ENCODE data around the gene BTBD19. TPM values are rescaled to one million over a fixed set of nuclear protein-coding genes. Genes with fewer than 3 reads are reported as not detected.

The BTBD19 gene
- total and polyA plus RNA-seq, 9 of the 15 experiments (the other 6 are each of a cell fraction or from before 2014, with no cell fraction given) = 0.22 to 2.0 (median 0.95) TPM

DNA sequence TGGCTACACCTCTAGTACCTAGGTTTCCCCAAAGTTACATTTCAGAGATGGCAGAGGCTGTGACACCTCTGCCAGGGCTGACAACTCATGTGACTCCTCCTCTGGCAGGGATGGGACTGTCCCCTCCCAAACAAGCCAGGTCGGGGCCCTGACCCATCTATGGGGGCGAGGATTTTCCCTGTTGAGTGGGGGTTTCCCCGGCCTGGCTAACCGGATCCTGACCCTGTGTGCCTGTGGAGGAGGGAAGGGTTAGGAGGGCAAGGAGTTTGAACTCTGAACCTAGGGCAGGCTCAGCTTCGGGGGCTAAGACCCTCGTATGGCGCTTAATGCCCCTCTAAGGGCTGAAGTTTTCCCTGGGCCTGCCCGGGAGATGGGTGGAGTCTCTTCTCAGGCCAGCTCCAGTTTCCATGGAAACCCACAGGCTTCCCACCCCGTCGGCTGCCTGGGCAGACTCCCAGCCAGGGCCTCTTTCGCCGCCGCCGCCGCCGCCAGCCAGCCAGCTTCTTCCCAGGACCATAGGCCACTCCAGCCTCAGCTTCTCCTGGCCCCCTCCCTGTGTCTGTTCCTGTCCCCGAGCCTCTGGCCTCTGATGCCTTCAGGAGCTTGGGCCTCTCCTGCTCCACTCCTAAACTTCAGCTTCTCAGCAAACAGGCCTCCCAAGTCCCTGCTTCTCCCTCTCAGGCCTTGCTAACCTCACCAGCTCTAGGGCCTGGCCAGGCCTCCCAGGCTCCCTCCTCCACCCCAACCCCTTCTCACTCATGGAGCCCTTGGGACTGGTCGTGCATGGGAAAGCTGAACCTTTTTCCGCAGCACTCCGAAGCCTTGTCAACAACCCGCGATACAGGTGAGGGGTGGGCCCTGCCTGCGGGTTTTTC is at the start of gene BTBD19 (continued):
- TF ChIP-seq MTA2 (IDR thresholded peaks at IDR 0.05; ENCODE audit: low read depth) (no peak), CBFB (CRISPR knock-in tag; IDR thresholded peaks at IDR 0.05) (no peak), CBX2 (IDR thresholded peaks at IDR 0.05; ENCODE audit: insufficient read depth, low read length, poor library complexity, severe bottlenecking) (no peak), ETS2 (tag; IDR thresholded peaks at IDR 0.05; ENCODE audit: borderline replicate concordance, poor library complexity, severe bottlenecking) (no peak), EGR1 (conservative IDR thresholded peaks at IDR 0.05) (no peak), SREBF1 (IDR thresholded peaks at IDR 0.05; ENCODE audit: borderline replicate concordance, low read depth, low read length) (no peak), FOXK1 (CRISPR knock-in tag; IDR thresholded peaks at IDR 0.05; ENCODE audit: borderline replicate concordance) (peak; percentile 77; the same call in 1 of the 2 replicates), TCFL5 (CRISPR knock-in tag; conservative IDR thresholded peaks at IDR 0.05) (no peak), LARP7 (IDR thresholded peaks at IDR 0.05) (no peak), STAT5B (CRISPR knock-in tag; IDR thresholded peaks at IDR 0.05) (no peak), RB1 (IDR thresholded peaks at IDR 0.05; ENCODE audit: low read depth) (peak; percentile 2), HEY1 (CRISPR knock-in tag; IDR thresholded peaks at IDR 0.05; ENCODE audit: borderline replicate concordance) (no peak), CEBPB (tag; IDR thresholded peaks at IDR 0.05) (no peak), BCOR (IDR thresholded peaks at IDR 0.05) (no peak), JUND (IDR thresholded peaks at IDR 0.05; ENCODE audit: borderline replicate concordance, low read depth, low read length) (no peak), JUND (tag; IDR thresholded peaks at IDR 0.05; ENCODE audit: borderline replicate concordance, low read depth, low read length) (no peak), XRCC4 (IDR thresholded peaks at IDR 0.05; ENCODE audit: extremely low read depth, insufficient read depth, insufficient read length) (no peak), ADNP (tag; IDR thresholded peaks at IDR 0.05) (no peak), HNRNPH1 (optimal IDR thresholded peaks at IDR 0.05; ENCODE audit: low read depth, low read length) (no peak)
- TF ChIP-seq, protein P1, sequence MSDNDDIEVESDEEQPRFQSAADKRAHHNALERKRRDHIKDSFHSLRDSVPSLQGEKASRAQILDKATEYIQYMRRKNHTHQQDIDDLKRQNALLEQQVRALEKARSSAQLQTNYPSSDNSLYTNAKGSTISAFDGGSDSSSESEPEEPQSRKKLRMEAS (CRISPR knock-in tag; IDR thresholded peaks at IDR 0.05) = no peak; the same call in 1 of the 2 replicates
- TF ChIP-seq, protein P2, sequence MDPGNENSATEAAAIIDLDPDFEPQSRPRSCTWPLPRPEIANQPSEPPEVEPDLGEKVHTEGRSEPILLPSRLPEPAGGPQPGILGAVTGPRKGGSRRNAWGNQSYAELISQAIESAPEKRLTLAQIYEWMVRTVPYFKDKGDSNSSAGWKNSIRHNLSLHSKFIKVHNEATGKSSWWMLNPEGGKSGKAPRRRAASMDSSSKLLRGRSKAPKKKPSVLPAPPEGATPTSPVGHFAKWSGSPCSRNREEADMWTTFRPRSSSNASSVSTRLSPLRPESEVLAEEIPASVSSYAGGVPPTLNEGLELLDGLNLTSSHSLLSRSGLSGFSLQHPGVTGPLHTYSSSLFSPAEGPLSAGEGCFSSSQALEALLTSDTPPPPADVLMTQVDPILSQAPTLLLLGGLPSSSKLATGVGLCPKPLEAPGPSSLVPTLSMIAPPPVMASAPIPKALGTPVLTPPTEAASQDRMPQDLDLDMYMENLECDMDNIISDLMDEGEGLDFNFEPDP (CRISPR knock-in tag; IDR thresholded peaks at IDR 0.05) = no peak; the same call in 1 of the 2 replicates
- TF ChIP-seq, protein P3, sequence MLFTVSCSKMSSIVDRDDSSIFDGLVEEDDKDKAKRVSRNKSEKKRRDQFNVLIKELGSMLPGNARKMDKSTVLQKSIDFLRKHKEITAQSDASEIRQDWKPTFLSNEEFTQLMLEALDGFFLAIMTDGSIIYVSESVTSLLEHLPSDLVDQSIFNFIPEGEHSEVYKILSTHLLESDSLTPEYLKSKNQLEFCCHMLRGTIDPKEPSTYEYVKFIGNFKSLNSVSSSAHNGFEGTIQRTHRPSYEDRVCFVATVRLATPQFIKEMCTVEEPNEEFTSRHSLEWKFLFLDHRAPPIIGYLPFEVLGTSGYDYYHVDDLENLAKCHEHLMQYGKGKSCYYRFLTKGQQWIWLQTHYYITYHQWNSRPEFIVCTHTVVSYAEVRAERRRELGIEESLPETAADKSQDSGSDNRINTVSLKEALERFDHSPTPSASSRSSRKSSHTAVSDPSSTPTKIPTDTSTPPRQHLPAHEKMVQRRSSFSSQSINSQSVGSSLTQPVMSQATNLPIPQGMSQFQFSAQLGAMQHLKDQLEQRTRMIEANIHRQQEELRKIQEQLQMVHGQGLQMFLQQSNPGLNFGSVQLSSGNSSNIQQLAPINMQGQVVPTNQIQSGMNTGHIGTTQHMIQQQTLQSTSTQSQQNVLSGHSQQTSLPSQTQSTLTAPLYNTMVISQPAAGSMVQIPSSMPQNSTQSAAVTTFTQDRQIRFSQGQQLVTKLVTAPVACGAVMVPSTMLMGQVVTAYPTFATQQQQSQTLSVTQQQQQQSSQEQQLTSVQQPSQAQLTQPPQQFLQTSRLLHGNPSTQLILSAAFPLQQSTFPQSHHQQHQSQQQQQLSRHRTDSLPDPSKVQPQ (CRISPR knock-in tag; IDR thresholded peaks at IDR 0.05; ENCODE audit: borderline replicate concordance) = no peak; the same call in 1 of the 2 replicates
- TF ChIP-seq, protein P4, sequence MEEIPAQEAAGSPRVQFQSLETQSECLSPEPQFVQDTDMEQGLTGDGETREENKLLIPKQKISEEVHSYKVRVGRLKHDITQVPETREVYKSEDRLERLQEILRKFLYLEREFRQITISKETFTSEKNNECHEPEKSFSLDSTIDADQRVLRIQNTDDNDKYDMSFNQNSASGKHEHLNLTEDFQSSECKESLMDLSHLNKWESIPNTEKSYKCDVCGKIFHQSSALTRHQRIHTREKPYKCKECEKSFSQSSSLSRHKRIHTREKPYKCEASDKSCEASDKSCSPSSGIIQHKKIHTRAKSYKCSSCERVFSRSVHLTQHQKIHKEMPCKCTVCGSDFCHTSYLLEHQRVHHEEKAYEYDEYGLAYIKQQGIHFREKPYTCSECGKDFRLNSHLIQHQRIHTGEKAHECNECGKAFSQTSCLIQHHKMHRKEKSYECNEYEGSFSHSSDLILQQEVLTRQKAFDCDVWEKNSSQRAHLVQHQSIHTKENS (CRISPR knock-in tag; IDR thresholded peaks at IDR 0.05) = no peak

Data from K562 (cell line).